Astrocyte of the hippocampus (primary cell): ENCODE data around the gene SERGEF.
"Not testable (repeated sequence)": the region's sequence is repeated elsewhere in the genome, so short reads cannot be mapped to it uniquely, and the experiment has no call there.

Experiments
- DNase-seq: peaks from one replicate; pipeline ENCODE4 v3.0.0; 2011; ENCODE audit warnings: low read depth, low spot score

The SERGEF gene

GRCh38 chr11:18000760-18001159, 12.1 kb downstream of the SERGEF start:
- DNase-seq, result no peak

GRCh38 chr11:18000128-18000527, 12.7 kb downstream of the SERGEF start:
- DNase-seq, result not testable (repeated sequence)

GRCh38 chr11:17992916-17993315, 19.9 kb downstream of the SERGEF start:
- DNase-seq, result peak; percentile 44

GRCh38 chr11:17991783-17992433, 20.9 kb downstream of the SERGEF start:
- DNase-seq, result peak; percentile 70

- DNase-seq, result no peak
Measured at GRCh38 chr11:17989306-17989705, 23.5 kb downstream of the SERGEF start.

GRCh38 chr11:17988465-17988864, 24.4 kb downstream of the SERGEF start:
- no peak for DNase-seq

- no peak for DNase-seq
Measured at GRCh38 chr11:17987826-17988225, 25.0 kb downstream of the SERGEF start.

GRCh38 chr11:17986711-17987220, 26.1 kb downstream of the SERGEF start:
- DNase-seq, result no peak

- DNase-seq, result peak; percentile 81
Measured at GRCh38 chr11:17986007-17986710, 26.7 kb downstream of the SERGEF start.

GRCh38 chr11:17985517-17985916, 27.3 kb downstream of the SERGEF start:
- peak; percentile 90 for DNase-seq

- no peak for DNase-seq
Measured at GRCh38 chr11:17983569-17983968, 29.3 kb downstream of the SERGEF start.

- DNase-seq, result peak; percentile 47
Measured at GRCh38 chr11:17979770-17980371, 33.0 kb downstream of the SERGEF start.

GRCh38 chr11:17978553-17979287, 34.1 kb downstream of the SERGEF start:
- peak; percentile 72 for DNase-seq

GRCh38 chr11:17976651-17977050, 36.2 kb downstream of the SERGEF start:
- DNase-seq, result no peak

GRCh38 chr11:17974246-17974645, 38.6 kb downstream of the SERGEF start:
- no peak for DNase-seq

- DNase-seq, result peak; percentile 92
Measured at GRCh38 chr11:17972987-17973386, 39.9 kb downstream of the SERGEF start.

- no peak for DNase-seq
Measured at GRCh38 chr11:17968206-17968605, 44.6 kb downstream of the SERGEF start.

GRCh38 chr11:17967661-17968060, 45.2 kb downstream of the SERGEF start:
- no peak for DNase-seq

- DNase-seq, result no peak
Measured at GRCh38 chr11:17960091-17960490, 52.8 kb downstream of the SERGEF start.

GRCh38 chr11:17958446-17958845, 54.4 kb downstream of the SERGEF start:
- DNase-seq, result no peak

- peak; percentile 29 for DNase-seq
Measured at GRCh38 chr11:17954395-17955252, 58.2 kb downstream of the SERGEF start.
